SH-SY5Y (cell line): ENCODE measurements around the gene VOPP1.

Experiments
- GATA2 ChIP-seq: IDR thresholded peaks from 2 replicates; pipeline ENCODE4 v1.6.1; 2011; ENCODE audit warnings: mild to moderate bottlenecking, low read depth, low read length
- GATA3 ChIP-seq: IDR thresholded peaks from 2 replicates; pipeline ENCODE4 v1.6.1; 2011; ENCODE audit warnings: low read depth, mild to moderate bottlenecking, low read length, moderate library complexity

- TF ChIP-seq GATA3 (no peak), GATA2 (no peak)
These were observed 40.0 kb downstream of the VOPP1 start for GRCh38 chr7:55532150-55532917.
